GM12864 (cell line): Measurements from ENCODE around the gene CLSTN2.

Experiments used
- DNase-seq: peaks from one replicate; pipeline ENCODE4 v3.0.0-alpha.2; 2011; ENCODE audit warnings: low read depth
- H3K4me3 ChIP-seq: 2 replicates; pipeline ENCODE4 v1.5.1; 2011; ENCODE audit warnings: mild to moderate bottlenecking, low read depth, low read length, control low read depth
- CTCF ChIP-seq: IDR thresholded peaks from 2 replicates; pipeline ENCODE4 v1.5.1; 2011; ENCODE audit warnings: low read depth, mild to moderate bottlenecking, moderate library complexity, low read length, control low read depth, inconsistent platforms; ENCODE audit errors: missing control alignments

The CLSTN2 gene

GRCh38 chr3:140114789-140115080 lies 179.8 kb downstream of the CLSTN2 start:
- H3K4me3 ChIP-seq = no peak overlapping the region
- DNase-seq = no peak
- TF ChIP-seq CTCF = no peak

- H3K4me3 ChIP-seq = no peak overlapping the region
- no peak for TF ChIP-seq CTCF
- no peak for DNase-seq
Measured at GRCh38 chr3:140117096-140117526, 182.1 kb downstream of the CLSTN2 start.

GRCh38 chr3:140122183-140122582 lies 187.2 kb downstream of the CLSTN2 start:
- no peak for TF ChIP-seq CTCF
- H3K4me3 ChIP-seq = no peak overlapping the region
- no peak for DNase-seq

- no peak for TF ChIP-seq CTCF
- DNase-seq = no peak
- H3K4me3 ChIP-seq = no peak overlapping the region
Measured at GRCh38 chr3:140128217-140128616, 193.2 kb downstream of the CLSTN2 start.

- no peak overlapping the region for H3K4me3 ChIP-seq
- no peak for DNase-seq
- TF ChIP-seq CTCF = peak; percentile 80
Measured at GRCh38 chr3:140128631-140129030, 193.6 kb downstream of the CLSTN2 start.

- no peak for TF ChIP-seq CTCF
- H3K4me3 ChIP-seq = no peak overlapping the region
- no peak for DNase-seq
Measured at GRCh38 chr3:140129768-140130284, 194.8 kb downstream of the CLSTN2 start.

- no peak overlapping the region for H3K4me3 ChIP-seq
- no peak for TF ChIP-seq CTCF
- DNase-seq = no peak
Measured at GRCh38 chr3:140131895-140132294, 196.9 kb downstream of the CLSTN2 start.
